GM21515 (cell line): ENCODE data around the gene KIR3DL3.
"Not testable (repeated sequence)": the region's sequence is repeated elsewhere in the genome, so short reads cannot be mapped to it uniquely, and the experiment has no call there.

Experiments used
- ATAC-seq: cut with Tn5 transposase; IDR thresholded peaks from one replicate; pipeline ENCODE4 v1.9.1; 2021; ENCODE audit not compliant: unreplicated experiment

KIR3DL3 gene

DNA sequence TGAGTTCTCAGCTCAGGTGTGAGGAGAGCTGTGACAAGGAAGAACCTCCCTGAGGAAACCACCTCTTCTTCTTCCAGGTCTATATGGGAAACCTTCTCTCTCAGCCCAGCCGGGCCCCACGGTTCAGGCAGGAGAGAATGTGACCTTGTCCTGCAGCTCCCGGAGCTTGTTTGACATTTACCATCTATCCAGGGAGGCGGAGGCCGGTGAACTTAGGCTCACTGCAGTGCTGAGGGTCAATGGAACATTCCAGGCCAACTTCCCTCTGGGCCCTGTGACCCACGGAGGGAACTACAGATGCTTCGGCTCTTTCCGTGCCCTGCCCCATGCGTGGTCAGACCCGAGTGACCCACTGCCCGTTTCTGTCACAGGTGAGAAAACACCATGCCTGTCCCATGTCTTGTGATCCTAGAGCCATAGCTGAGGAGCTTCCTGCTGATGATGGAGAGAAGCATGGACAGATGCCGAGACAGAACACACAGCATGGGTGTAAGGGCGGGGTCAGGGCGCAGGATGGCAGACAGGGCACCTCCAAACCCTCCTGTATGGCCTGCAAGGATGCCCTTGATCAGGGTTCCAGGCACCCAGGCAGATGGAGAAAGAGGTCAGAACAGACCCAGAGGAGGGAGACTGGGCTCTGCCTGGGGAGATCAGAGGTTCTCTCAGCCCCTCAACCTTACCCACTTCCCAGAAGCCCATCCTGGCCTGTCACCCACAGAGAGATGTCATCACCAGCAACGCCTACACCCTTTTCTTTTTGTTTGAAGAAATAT, 5.4 kb downstream of the KIR3DL3 start:
- no peak for ATAC-seq

DNA sequence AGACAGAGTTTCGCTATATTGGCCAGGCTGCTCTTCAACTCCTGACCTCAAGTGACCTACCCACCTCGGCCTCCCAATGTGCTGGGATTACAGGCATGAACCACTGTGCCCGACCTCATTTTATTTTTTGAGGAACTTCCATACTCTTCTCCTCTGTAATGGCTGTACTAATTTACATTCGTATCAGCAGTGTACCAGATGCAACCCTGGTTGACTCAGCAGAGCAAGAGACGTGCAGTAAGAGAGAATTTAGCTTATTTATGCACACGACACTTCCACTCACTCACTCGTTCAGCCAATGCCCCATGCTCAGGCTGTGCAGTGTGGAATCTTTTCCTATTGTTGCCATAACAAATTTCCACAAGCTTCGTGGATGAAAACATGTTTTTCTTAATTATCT, 6.9 kb downstream of the KIR3DL3 start:
- ATAC-seq: no peak

DNA sequence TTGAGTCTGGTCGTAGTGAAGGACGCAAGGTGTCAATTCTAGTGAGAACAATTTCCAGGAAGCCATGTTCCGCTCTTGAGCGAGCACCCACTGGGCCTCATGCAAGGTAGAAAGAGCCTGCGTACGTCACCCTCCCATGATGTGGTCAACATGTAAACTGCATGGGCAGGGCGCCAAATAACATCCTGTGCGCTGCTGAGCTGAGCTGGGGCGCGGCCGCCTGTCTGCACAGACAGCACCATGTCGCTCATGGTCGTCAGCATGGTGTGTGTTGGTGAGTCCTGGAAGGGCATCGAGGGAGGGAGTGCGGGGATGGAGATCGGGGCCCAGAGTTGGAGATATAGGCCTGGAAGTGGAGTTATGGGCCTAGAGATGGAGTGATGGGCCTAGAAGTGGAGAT, 14.1 kb downstream of the KIR3DL3 start, which contains the start of gene KIR2DL3:
TSS of gene KIR2DL3 (plus strand) at position 208 of the 400 bp plus-strand sequence. CDS start at position 241, 33 bp downstream.
- ATAC-seq: not testable (repeated sequence)

DNA sequence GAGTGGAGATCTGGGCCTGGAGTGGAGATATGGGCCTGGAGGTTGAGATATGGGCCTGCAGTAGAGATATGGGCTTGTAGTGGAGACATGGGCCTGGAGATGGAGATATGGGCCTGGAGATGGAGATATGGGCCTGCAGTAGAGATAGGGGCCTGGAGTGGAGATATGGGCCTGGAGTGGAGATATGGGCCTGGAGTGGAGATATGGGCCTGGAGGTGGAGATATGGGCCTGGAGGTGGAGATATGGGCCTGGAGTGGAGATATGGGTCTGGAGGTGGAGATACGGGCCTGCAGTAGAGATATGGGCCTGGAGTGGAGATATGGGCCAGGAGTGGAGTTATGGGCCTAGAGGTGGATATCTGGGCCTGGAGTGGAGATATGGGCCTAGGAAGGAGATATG, 14.5 kb downstream of the KIR3DL3 start:
- no peak for ATAC-seq

DNA sequence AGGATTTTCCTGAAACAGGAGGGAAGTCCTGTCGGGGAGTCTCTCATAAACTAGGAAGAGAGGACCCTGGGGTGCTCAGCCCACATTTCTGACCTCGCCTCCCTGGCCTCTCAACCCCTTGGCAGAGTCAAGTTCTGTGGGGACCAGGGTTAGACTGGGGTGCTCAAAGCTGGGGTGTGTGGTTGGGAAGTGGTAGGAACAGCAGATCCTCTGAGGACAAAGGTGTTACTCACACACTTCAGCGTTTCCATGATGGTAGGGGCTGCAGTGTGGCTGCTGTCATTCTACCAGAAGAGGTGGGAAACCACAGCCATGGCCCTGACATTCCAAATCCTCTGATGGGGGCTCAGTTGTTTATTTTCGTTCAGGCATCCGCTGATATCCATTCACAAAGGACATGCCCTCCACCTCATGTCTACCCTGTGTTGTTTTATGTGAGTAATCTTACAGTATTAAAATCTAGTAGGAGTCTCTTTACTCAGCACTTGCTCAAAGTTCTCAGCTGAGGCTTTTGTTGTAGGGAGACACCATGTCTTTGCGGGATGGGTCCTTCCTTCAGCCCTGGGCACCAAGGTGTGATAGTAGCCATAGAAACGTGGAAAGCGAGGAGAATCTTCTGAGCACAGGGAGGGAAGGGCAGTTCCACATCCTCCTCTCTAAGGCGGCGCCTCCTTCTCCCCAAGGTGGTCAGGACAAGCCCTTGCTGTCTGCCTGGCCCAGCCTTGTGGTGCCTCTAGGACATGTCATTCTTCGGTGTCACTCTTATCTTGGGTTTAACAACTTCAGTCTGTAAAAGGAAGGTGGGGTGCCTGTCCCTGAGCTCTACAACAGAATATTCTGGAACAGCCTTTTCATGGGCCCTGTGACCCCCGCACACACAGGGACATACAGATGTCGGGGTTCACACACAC, 15.6 kb downstream of the KIR3DL3 start:
- ATAC-seq: no peak

DNA sequence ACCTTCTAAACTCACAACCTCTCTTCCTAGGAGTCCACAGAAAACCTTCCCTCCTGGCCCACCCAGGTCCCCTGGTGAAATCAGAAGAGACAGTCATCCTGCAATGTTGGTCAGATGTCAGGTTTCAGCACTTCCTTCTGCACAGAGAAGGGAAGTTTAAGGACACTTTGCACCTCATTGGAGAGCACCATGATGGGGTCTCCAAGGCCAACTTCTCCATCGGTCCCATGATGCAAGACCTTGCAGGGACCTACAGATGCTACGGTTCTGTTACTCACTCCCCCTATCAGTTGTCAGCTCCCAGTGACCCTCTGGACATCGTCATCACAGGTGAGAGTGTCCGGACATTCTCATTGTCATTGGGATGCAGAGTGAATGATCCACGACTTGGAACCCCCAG, 17.7 kb downstream of the KIR3DL3 start:
- not testable (repeated sequence) for ATAC-seq

DNA sequence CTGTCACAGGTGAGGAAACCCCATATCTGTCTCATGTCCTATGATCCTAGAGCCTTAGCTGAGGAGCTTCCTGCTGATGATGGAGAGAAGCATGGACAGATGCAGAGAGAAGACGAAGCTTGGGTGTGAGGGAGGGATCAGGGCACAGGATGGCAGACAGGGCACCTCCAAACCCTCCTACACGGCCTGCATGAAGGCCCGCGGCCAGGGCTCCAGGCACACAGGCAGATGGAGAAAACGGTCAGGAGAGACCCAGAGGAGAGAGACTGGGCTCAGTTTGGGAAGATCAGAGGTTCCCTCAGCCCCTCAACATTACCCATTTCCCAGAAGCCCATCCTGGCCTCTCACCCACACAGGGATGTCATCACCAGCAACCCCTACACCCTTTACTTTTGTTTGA, 19.8 kb downstream of the KIR3DL3 start:
- not testable (repeated sequence) for ATAC-seq

DNA sequence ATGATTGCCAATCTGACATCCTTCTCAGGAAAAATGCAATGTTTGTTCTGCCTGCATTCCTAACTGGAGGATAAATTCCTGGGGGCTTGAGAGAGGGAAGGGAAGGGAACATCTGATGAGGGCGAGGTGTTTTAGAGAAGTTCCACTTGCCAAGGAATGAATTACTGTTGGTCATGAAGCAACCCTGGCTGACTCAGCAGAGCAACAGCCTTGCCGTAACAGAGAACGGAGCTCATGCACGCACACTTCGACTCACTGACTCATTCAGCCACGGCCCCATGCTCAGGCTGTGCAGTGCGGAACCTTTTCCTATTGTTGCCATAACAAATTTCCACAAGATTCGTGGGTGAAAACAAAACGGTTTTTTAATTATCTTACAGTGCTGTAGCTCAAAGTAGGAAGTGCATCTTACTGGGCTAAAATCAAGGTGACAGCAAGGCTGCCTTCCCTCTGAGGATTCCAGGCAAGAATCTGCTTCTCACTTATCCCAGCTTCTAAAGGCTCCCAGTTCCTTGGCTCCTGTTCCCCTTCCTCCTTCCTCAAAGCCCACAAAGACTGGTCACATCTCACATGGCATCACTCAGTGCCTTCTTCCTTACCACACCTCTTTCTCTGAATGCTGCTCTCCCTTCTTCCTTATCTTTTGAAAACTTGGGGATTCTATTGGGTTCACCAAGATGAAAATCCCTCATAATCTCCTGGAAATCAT, 23.5 kb downstream of the KIR3DL3 start:
- not testable (repeated sequence) for ATAC-seq

DNA sequence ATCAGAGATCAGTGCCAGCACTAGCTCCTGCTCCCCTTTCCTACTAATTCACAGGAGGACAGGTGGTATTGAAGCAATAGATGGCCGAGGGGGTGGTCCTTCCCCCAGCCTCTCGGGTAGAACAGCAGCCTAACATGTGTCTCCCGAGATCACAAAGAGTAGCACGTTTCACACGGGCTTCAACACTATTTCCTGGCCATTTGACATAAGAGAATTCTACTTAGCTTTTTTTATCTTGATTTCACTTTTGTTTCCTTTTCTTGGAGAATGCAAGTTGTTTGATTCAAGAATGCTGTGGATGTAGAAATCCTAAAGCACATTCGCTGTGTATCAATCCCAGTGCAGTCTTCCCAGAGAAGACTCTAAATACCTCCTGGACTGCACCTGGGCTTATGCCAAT, 26.0 kb downstream of the KIR3DL3 start:
- not testable (repeated sequence) for ATAC-seq

DNA sequence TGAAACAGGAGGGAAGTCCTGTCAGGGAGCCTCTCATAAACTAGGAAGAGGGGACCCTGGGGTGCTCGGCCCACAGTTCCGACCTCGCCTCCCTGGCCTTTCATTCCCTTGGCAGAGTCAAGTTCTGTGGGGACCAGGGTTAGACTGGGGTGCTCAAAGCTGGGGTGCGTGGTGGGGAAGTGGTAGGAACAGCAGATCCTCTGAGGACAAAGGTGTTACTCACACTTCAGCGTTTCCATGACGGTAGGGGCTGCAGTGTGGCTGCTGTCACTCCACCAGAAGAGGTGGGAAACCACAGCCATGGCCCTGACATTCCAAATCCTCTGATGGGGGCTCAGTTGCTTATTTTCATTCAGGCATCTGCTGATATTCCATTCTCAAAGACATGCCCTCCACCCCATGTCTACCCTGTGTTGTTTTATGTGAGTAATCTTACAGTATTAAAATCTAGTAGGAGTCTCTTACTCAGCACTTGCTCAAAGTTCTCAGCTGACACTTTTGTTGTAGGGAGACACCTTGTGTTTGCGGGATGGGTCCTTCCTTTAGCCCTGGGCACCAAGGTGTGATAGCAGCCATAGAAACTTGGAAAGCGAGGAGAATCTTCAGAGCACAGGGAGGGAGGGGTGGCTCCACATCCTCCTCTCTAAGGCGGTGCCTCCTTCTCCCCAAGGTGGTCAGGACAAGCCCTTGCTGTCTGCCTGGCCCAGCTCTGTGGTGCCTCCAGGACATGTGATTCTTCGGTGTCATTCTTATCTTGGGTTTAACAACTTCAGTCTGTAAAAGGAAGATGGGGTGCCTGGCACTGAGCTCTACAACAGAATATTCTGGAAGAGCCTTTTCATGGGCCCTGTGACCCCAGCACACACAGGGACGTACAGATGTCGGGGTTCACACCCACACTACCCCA, 32.2 kb downstream of the KIR3DL3 start:
- ATAC-seq: not testable (repeated sequence)

DNA sequence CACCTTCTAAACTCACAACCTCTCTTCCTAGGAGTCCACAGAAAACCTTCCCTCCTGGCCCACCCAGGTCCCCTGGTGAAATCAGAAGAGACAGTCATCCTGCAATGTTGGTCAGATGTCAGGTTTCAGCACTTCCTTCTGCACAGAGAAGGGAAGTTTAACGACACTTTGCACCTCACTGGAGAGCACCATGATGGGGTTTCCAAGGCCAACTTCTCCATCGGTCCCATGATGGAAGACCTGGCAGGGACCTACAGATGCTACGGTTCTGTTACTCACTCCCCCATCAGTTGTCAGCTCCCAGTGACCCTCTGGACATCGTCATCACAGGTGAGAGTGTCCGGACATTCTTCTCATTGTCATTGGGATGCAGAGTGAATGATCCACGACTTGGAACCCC, 34.3 kb downstream of the KIR3DL3 start:
- ATAC-seq: not testable (repeated sequence)

DNA sequence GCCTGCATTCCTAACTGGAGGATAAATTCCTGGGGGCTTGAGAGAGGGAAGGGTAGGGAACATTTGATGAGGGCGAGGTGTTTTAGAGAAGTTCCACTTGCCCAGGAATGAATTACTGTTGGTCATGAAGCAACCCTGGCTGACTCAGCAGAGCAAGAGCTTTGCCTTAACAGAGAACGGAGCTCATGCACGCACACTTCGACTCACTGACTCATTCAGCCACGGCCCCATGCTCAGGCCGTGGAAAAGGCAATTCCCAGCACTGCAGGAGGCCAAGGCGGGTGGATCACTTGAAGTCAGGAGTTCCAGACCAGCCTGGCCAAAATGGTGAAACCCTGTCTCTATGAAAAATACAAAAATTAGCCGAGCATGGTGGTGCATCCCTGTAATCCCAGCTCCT, 40.0 kb downstream of the KIR3DL3 start:
- ATAC-seq: not testable (repeated sequence)

DNA sequence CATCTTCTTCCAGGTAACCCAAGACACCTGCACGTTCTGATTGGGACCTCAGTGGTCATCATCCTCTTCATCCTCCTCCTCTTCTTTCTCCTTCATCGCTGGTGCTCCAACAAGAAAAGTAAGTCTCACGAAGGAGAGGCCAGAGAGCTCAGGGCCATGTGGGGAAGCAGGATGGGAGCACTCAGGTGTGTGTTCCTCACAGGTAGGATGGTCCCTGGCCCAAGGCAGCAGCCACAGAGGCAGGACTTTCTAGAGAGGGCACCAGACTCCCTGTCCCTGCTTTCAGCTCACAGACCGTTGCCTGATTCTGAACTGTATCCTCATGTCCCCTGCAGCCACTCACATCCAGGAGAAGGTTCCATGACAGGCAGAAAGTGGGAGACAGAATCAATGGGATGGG, 42.2 kb downstream of the KIR3DL3 start:
- ATAC-seq: not testable (repeated sequence)

DNA sequence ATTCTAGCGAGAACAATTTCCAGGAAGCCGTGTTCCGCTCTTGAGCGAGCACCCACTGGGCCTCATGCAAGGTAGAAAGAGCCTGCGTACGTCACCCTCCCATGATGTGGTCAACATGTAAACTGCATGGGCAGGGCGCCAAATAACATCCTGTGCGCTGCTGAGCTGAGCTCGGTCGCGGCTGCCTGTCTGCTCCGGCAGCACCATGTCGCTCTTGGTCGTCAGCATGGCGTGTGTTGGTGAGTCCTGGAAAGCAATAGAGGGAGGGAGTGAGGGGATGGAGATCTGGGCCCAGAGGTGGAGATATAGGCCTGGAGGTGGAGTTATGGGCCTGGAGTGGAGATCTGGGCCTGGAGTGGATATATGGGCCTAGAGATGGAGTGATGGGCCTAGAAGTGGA, 45.4 kb downstream of the KIR3DL3 start, which contains the start of gene KIR2DL1:
TSS of gene KIR2DL1 (plus strand) at position 148 of the 400 bp plus-strand sequence. CDS start at position 206, 58 bp downstream.
- ATAC-seq: not testable (repeated sequence)

DNA sequence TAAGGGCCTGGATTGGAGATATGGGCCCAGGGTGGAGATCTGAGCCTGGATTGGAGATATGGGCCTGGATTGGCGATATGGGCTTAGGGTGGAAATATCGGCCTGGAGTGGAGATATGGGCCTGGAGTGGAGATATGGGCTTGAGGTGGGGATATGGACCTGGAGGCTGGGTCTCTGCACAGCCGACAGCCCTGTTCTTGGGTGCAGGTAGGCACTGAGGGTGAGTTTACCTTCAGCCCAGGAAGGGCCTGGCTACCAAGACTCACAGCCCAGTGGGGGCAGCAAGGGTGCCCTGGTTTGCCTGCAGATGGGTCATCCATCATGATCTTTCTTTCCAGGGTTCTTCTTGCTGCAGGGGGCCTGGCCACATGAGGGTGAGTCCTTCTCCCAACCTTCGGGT, 46.3 kb downstream of the KIR3DL3 start:
- not testable (repeated sequence) for ATAC-seq

DNA sequence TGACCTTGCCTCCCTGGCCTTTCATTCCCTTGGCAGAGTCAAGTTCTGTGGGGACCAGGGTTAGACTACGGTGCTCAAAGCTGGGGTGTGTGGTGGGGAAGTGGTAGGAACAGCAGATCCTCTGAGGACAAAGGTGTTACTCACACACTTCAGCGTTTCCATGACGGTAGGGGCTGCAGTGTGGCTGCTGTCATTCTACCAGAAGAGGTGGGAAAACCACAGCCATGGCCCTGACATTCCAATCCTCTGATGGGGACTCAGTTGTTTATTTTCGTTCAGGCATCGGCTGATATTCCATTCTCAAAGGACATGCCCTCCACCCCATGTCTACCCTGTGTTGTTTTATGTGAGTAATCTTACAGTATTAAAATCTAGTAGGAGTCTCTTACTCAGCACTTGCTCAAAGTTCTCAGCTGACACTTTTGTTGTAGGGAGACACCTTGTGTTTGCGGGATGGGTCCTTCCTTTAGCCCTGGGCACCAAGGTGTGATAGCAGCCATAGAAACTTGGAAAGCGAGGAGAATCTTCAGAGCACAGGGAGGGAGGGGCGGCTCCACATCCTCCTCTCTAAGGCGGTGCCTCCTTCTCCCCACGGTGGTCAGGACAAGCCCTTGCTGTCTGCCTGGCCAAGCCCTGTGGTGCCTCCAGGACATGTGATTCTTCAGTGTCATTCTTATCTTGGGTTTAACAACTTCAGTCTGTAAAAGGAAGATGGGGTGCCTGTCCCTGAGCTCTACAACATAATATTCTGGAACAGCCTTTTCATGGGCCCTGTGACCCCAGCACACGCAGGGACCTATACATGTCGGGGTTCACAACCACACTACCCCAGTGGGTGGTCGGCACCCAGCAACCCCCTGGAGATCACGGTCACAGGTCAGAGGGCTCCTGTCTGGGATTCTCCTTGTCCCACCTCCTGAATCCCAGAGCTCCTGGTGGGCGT, 47.0 kb downstream of the KIR3DL3 start:
- not testable (repeated sequence) for ATAC-seq

DNA sequence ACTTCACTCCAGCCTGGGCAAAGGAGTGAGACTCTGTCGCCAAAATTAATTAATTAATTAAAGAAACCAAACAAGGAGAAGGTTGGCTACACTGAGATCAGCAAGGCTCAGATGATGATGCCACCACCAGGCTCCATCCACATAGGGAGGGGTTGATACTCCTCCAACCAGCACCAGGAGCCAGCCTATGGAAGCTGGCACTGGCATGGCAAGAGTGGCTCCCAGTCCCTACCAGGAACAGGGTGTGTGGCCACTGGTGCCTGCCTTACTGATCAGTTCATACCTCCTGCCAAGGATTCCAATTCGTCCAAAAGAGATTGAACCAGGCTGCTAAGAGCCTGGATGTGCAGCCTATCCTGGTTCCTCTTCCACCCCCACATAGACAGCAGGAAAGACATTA, 48.4 kb downstream of the KIR3DL3 start:
- not testable (repeated sequence) for ATAC-seq

DNA sequence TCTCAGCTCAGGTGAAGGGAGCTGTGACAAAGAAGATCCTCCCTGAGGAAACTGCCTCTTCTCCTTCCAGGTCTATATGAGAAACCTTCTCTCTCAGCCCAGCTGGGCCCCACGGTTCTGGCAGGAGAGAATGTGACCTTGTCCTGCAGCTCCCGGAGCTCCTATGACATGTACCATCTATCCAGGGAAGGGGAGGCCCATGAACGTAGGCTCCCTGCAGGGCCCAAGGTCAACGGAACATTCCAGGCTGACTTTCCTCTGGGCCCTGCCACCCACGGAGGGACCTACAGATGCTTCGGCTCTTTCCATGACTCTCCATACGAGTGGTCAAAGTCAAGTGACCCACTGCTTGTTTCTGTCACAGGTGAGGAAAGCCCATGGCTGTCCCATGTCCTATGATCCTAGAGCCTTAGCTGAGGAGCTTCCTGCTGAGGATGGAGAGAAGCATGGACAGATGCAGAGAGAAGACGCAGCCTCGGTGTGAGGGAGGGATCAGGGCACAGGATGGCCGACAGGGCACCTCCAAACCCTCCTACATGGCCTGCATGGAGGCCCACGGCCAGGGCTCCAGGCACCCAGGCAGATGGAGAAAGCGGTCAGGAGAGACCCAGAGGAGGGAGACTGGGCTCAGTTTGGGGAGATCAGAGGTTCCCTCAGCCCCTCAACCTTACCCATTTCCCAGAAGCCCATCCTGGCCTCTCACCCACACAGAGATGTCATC, 51.0 kb downstream of the KIR3DL3 start:
- ATAC-seq: not testable (repeated sequence)
